ENCODE data around the gene ARMC3.
"Not testable (repeated sequence)": the region's sequence is repeated elsewhere in the genome, so short reads cannot be mapped to it uniquely, and the experiment has no call there.

Gene ARMC3

DNA sequence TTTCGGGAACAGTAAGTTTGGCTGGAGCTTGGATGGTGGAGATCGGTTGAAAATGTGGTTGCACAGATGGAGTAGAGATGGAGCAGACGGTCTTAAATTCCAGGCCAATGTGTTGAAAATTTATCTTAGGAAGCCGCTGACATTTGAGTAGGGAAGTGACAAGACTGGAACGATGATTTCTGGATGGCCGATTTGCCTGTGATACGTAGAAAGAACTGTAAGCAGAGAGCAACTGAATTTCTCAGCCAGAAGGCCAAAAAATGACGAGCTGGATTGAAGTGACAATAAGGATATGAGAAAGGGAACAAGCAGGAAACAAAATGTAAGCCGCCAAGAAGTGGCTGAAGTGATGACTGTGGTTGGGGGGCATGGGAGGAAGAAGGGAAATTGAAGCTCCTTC is 687 bp upstream of the ARMC3 start:
- in situ Hi-C loops (cut with MboI; ENCODE audit: low sequenced_read_pairs), result no loop called here

DNA sequence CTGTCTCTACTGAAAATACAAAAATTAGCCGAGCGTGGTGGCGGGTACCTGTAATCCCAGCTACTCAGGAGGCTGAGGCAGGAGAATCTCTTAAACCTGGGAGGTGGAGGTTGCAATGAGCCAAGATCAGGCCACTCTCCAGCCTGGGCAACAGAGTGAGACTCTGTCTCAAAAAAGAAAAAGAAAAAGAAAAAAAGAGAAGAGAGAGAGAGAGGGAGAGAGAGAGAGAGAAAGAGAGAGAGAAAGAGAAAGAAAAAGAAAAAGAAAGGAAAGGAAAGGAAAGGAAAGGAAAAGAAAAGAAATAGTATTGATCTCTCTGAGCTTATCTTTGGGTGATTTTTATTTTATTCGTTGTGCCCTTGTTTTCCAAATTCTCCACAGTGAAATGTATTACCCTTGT is 1.2 kb downstream of the ARMC3 start:
- in situ Hi-C loops (cut with MboI; ENCODE audit: low sequenced_read_pairs), result not testable (repeated sequence)

DNA sequence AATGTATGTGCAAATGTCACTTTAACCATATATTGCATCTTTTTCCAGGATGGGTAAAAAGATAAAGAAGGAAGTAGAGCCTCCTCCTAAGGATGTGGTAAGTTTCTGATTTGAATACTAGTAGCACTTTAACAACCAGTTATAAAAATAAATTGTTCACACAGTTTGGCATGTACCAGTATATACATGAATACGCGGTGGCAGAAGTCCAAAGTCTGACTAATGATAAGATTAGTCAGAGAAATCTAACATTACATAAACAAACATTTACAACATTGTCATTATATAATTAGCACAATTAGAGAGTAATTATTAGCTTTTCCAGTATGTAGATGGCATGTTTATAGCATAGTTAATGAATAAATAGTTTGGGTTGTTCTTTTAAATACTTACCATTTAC is 4.1 kb downstream of the ARMC3 start:
- in situ Hi-C loops (cut with MboI; ENCODE audit: low sequenced_read_pairs), result no loop called here

DNA sequence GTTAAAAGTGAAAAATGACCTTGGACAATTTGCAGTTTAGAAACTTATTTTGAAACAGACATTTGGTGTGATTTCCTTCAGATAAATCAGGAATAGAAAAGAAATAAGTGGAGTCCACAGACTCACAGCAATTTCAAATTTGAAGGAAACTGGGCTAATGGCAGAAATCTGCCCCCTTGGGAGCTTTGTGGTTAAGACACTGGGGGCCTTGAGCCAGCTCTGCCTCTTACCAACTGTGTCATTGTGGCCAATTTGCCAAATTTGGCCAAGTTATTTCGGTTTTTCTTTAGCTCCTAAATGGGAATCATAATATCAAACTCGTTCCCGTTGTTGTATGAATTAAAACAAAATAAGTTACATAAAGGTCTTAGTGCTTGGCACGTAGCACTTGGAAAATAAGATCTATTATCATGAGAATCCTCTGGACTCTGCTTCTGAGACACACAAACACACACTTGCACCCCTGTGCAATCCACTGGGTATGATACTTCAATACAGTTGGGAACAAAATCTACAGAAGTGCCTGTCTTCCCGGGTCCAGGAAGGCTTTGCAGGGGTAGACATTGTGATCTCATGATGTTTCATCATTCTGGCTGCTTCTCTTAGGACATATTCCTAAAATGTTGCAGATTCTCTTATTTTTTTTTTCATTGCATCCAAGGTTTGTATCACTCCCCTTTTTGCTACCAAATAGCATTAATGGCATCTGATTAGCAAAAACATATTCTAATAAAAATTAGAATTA is 4.9 kb downstream of the ARMC3 start:
- in situ Hi-C loops (cut with MboI; ENCODE audit: low sequenced_read_pairs), result no loop called here

DNA sequence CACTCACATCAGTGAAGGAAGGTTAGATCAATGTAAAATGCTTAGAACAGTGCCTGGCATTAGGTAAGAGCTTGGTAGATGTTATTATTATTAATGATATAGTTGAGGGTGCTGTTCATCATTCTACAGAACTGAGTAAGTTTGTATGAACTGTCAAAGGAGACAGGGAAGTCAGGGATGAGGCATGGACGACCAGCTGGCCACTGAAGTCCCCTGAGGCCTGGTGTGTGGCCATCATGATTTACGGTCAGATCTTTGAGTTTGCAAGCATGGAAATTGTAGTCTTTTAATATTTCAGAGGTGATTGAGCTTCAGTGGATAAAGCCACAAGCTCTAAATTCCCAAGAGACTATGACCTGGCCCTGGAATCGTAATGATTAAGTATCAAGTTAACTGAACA is 6.9 kb downstream of the ARMC3 start:
- in situ Hi-C loops (cut with MboI; ENCODE audit: low sequenced_read_pairs), result no loop called here

DNA sequence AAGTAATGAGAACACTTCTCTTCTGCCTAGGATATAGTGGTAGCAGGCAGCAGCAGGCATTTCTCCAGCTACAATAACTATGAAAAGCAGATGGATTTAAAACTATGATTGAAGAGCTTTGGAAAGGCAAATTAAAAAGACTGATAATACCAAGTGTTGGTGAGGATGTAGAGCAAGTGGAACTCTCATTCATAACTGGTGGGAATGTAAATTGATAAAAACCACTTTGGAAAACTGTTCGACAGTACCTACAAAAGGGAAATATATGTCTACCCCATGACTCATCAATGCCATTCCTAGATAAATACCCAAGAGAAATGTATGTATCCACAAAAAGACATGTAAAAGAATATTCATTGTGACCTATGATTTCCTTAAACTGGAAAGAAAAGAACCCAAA is 14.6 kb downstream of the ARMC3 start:
- in situ Hi-C loops (cut with MboI; ENCODE audit: low sequenced_read_pairs), result no loop called here

DNA sequence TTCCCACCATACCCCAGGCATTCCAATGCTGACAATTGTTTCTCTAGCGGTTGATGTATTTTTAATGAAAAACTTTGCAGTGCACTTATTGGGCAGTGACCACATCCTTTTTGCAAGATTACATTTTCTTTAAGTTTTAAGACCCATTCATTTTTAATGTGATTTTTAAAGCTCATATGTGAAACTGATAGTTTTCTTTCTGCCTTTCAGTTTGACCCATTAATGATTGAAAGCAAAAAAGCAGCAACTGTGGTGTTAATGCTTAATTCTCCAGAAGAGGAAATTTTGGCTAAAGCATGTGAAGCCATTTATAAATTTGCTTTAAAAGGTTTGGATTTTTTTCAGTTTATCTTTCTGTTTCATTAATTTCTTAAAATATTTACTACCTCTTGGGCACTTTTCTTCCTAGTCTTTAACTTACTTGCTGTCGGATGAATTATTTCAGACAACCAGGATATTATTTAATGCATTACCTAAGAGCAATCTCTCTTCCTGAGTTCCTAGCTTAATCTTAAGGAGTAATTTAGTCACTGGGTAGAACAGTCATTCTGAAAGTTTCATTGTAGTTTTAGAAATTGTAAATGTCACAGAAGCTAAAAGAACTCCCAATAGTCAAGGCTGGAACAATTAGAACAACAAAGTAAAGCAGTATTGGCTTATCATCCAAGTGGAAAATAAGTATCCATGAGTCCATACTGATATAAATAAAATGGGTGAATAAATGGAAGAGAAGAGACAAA is 18.3 kb downstream of the ARMC3 start:
- in situ Hi-C loops (cut with MboI; ENCODE audit: low sequenced_read_pairs), result no loop called here

DNA sequence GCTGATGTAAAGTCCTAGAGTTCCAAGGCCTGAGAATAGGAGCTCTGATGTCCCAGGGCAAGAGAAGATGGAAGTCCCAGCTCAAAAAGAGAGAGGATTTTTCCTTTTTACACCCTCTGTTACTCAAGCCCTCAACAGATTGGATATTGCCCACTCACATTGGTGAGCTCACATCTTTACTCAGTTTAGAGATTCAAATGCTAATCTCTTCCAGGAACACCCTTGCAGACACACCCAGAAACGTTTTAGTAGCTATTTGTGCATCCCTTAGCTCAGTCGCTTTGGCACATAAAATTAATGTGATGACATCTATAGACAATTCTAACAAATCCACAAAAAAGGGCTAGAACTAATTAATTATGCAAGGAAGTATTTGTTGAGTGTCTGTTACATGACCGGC is 27.1 kb downstream of the ARMC3 start:
- in situ Hi-C loops (cut with MboI; ENCODE audit: low sequenced_read_pairs), result no loop called here

DNA sequence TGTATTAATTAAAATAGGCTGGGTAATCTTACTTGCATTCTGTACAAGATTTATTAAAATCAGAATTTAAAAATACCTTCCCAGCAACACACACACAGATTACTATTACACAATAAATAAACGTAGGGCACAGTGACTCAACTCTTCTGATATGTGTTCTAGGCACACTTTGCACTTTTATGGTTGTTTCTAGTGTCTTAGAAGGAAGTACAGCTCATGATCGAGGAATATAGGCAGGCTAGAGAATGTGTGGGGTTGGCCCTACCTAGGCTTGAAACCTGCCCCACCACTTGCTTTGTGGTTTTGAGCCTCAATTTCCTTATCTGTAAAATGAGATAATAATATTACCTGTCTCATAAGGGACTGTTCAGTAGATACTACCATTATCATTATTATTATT is 30.5 kb downstream of the ARMC3 start:
- in situ Hi-C loops (cut with MboI; ENCODE audit: low sequenced_read_pairs), result no loop called here

DNA sequence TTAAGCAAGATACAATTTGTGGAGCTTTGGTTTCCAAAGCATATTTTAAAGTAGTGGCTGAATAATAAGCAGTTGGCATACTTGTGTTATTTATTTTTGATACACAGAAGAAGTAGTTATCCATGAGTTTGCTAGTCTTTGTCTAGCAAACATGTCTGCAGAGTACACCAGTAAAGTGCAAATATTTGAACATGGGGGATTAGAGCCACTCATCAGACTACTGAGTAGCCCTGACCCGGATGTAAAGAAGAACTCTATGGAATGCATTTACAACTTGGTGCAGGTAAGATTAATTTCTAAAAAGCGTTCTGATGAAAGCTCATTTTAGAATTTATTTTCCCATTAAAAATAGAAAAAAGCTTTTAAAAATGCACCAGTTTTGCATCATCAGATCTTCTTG is 31.4 kb downstream of the ARMC3 start:
- in situ Hi-C loops (cut with MboI; ENCODE audit: low sequenced_read_pairs), result no loop called here

DNA sequence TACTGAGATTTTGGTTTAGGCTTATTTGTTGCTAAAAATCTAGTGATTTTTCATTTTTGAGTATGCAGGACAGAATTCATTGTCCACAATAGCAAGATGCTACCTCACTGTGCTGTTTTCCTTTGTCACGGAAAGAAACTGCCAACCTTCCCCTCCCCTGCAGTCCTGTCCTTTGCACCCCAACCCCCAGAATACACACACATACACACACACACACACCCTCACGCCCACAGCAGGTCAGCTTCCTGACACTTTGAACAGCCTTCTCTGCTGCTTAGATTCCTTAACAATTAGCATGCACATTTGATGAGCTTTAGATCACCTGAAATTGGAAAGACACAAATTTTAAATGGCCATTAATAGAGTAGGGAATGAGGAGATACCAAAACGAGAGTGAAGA is 32.1 kb downstream of the ARMC3 start:
- in situ Hi-C loops (cut with MboI; ENCODE audit: low sequenced_read_pairs), result no loop called here

DNA sequence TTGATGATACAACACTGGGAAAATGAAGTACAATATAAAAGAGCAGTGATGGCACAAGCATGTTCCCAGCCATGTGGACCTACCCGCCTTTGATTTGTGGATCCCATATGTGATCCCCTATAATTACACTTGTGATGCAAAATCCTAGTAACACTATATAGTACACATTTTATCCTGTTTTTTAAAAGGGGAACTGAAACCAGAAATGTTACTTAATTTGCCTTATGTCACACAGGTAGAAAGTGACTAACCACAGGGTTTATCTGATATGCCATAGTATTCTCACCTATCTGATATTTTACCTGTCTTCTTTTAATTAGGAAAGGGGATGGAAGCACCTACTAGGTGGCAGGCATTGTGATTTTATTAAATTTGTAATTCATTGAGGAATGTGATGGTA is 35.0 kb downstream of the ARMC3 start:
- in situ Hi-C loops (cut with MboI; ENCODE audit: low sequenced_read_pairs), result no loop called here

DNA sequence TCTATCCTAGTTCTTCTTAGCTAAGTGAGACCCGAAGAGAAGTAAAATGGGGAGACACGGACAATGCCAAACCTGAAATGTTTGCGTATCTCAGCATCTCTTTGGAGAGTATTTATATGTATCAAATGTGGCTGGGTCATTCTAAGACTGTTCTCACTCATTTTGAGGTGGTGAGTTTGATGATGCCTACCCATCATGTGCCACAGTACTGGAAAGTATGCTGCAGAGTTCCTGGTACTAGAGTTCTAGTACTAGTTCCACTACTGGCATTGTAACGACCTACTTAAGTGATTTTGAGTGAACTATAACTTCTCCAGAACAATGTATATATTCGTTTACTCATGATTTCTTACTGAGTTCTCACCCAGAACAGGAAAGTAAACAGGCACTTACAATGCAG is 41.9 kb downstream of the ARMC3 start:
- in situ Hi-C loops (cut with MboI; ENCODE audit: low sequenced_read_pairs), result no loop called here

DNA sequence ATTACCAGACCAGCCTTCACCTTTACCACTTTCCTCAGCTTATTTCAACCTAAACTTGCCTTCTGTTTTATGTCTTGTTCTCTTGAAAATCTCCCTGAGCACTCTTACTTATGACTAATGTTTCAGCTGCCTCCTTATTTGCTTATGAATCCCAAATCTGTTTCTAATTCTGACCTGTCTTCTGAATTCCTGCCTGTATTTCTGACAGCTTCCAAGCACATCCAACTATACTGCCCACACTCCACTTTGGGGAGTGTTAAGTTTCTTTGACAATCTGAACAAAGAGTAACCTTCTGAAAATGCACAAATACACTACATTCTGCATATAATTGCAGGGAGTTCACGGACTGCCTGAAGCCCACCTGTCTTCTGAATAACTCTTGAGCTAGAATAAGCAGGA is 48.7 kb downstream of the ARMC3 start:
- in situ Hi-C loops (cut with MboI; ENCODE audit: low sequenced_read_pairs), result no loop called here

DNA sequence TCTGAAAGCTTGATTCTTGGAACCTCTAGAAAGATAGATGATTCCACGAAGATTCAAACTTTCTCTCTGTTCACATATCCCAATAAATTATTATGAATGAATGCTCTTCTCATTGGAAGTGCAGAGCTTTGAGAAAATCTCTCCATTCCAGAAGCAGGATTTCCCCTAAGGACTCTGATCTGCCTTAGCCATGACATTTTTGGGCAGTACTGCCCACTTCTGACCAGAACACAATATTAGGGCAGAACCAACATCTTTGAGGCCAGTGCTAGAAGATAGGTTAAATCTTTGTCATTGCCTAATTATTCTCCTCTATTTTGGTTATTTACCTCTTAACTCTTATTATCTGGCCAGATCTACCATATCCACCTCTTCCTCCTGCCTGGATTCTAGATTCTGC is 49.9 kb downstream of the ARMC3 start:
- in situ Hi-C loops (cut with MboI; ENCODE audit: low sequenced_read_pairs), result no loop called here

DNA sequence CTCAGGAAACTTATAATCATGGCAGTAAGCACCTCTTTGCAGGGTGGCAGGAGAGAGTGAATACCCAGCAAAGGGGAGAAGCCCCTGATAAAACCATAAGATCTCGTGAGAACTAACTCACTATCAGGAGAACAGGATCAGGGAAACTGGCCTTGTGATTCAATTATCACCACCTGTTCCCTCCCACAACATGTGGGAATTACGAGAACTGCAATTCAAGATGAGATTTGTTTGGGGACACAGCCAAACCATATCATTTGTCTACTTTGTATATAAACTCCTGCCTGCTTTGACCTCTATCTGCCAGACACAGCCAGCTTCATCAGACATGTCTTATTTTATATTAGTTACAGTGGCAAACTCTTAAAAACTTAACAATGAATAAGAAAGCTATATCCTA is 50.4 kb downstream of the ARMC3 start:
- in situ Hi-C loops (cut with MboI; ENCODE audit: low sequenced_read_pairs), result no loop called here

DNA sequence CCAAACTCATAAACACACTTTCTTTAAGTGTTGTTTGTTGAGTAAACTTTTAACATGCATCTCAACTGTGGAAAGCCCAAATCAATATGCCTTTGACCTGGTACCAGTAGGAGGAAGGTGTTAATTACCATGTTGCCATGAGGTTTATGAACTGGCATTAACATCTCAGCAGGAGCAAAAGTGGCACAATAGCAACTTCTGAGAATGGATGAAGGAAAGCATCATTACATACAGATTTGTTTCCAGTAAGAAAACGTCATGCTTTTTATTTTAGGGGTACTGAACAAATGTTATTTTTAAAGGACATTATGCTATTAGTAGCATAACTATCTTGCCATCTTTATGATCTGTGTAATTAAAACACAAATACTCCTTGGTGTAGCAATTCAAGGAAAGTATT is 51.1 kb downstream of the ARMC3 start:
- in situ Hi-C loops (cut with MboI; ENCODE audit: low sequenced_read_pairs), result no loop called here

DNA sequence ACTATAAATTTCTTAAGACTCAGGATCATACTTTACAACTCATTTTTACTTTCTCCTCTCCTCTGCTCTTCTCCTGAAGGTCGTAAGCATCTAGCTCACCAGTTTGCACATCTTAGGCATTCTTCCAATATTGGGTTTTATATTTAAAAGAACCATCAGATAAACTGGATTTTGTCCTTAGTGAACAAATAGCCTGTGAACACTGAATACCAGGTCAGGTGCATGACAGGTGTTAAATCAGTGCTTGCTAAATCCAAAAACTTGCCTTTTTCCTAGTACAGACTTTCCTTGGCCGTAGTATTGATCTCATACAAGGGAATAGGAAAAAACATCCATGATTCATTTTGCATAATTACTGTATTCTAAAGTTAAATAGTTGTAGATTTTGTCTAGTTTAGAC is 53.0 kb downstream of the ARMC3 start:
- in situ Hi-C loops (cut with MboI; ENCODE audit: low sequenced_read_pairs), result no loop called here

DNA sequence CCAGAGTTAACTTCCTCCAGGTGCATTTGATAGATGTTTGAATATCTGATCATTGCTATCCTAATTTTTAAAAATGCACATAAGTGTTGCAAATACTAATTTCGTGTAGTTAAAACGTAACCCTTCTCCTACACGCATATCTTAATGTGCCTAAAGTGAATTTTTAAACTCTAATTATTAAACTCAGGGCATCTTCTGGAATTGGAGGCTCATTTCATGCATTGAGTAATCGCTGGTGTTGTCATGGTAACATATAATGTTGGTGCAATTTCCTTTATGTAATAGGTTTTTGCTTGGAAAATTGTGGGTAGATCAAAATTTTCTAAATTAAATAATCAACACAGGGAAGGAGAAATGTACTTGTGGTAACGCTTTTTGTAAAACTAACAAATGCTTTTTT is 56.2 kb downstream of the ARMC3 start:
- in situ Hi-C loops (cut with MboI; ENCODE audit: low sequenced_read_pairs), result no loop called here

DNA sequence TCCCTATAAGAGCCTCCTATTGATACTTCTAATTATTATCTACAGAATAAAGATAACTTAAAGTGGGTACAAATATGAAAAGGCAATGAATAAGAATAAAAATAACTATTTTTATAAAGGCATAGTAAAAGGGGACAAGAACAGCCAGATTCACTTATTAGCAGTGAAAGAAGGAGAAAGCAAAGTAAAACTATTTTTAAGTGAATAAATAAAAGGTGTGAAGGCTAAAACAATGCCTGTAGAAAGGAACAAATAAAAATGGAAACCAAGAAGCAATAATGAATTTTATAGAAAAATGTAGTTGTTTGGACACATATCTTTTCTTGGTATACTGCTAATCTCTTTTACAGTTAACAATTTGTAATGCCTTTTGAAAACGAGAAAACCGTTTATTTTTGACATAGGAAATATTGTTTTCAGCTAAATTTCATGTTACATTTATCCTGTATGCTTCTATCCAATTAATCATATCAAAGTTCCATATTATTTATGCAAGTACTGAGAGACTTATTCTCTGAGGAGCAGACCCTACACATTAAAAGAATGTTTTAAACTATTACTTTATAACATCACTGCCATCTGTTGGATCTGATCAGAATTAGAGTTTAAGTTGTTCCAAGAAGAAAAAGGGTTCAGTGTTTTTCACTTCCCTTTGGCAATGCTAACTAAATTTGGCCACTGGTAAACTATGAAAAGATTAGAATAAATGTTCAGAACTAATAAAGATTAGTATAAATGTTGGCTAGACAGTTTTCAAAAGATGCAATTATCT is 59.1 kb downstream of the ARMC3 start:
- in situ Hi-C loops (cut with MboI; ENCODE audit: low sequenced_read_pairs), result no loop called here

DNA sequence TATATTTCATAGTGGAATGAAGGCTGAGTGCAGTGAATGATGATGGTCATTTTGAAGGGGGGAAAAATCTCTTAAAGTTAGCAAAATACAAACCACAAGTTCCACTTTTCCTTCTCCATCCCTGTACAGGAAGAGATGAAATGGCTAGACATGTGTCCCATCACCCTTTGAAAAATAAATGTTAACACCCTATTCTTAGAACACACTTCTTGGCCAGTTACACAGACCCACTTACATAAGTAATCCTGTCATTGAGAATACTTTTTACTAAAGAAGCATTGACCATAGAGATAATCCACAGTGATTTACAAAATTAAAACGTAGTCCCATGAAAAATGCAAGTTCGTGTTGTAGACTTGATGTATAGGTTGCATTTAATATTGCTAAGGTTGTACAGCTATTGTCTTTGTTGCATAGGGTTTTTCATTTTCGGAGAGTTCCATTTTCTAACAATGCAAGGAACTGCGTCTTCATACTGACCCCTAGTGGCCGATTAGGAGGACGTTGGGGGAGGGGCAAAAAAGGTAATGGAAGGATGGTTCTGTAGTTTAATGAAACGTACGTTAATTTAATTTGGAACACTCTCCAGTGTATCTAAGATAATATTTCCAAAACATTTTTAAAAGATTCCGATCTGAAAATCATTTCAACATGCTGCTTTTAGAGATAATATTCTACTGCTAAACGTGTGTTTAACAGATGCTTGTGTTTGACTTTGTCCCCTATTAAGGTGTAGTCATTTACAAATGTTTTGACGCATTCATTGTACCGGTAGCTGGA is 60.9 kb downstream of the ARMC3 start:
- in situ Hi-C loops (cut with MboI; ENCODE audit: low sequenced_read_pairs), result no loop called here
